ACHN (cell line): ENCODE data around the gene TTPAL.

Experiments
- DNase-seq: peaks from one replicate; pipeline ENCODE4 v3.0.0-alpha.2; 2015
- in situ Hi-C: cut with HindIII; loops from 2 replicates; pipeline ENCODE4 v1.10.0; 2017; ENCODE audit warnings: low sequenced_read_pairs, low pct_ligation_motif_present, low pct_unique_long_range_greater_than_20kb

The TTPAL gene

DNA sequence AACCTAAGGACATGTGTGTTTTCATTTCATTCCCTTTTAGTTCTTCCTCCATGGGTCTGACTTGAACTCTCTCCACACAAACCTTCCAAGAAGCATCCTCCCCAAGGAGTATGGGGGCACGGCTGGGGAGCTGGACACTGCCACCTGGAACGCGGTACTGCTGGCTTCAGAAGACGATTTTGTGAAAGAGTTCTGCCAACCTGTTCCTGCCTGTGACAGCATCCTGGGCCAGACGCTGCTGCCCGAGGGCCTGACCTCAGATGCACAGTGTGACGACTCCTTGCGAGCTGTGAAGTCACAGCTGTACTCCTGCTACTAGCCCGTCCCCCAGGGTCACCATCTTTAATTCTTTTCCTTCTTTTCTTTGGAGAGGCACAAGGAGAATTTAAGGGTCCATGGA is 13.5 kb downstream of the TTPAL start:
- in situ Hi-C loops = no loop called here
- no peak for DNase-seq

DNA sequence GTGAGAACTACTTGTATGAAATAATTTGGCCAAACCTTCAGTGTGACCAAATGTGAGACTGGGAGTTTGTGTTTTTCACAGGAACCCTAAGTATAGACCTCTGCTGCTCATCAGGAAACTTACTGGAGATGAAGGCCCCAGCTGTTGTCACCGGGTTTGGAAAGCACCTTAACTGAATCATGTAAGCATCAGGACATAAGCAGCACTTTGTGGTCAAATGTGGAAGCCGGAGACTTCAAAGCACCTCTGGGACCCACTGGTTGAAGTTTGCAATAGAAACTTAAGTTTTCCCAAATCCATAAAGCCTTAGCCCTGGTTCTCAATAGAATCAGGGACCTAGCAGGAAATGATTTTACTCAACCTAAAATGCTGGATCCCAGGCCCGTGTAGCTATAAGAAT is 14.3 kb downstream of the TTPAL start:
- in situ Hi-C loops = no loop called here

DNA sequence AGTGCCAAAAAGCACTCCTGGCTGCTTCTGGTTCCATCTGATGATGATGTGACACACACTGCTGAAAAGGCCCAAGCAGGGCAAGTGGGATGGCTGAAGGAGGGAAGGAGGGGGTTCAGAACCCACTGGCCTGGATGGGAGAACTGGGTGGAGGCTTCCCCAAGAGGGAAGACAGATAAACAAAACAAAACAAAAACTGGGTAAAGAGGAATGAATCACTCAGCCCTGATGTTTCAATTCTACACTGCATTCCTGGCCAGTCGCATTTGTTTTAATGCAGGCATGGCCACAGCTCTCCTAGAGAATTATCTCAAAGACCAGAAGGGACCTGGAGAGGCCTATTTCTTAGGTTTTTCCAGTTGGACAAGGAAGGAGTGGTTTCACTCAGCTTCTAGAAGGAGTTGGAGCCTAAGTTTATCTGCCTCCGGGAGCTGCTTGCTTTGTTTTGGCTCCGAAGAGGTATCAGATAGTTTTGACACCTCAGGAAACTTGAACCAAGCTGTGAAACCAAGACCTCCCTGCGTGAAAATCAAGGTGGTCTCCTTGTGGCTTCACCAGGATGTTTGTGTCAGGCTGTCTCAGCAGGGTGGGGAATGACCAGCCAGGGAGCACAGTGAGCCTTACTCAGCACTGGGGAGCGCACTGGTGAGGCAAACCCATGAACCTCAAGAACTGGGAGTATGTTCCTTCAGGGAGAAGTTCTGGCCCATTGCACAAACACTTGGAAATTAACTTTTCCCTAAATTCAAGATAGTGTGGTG is 16.1 kb downstream of the TTPAL start:
- DNase-seq = no peak
- in situ Hi-C loops = no loop called here

More for the DNA sequence above, 14.3 kb downstream of the TTPAL start:
- no peak for DNase-seq

DNA sequence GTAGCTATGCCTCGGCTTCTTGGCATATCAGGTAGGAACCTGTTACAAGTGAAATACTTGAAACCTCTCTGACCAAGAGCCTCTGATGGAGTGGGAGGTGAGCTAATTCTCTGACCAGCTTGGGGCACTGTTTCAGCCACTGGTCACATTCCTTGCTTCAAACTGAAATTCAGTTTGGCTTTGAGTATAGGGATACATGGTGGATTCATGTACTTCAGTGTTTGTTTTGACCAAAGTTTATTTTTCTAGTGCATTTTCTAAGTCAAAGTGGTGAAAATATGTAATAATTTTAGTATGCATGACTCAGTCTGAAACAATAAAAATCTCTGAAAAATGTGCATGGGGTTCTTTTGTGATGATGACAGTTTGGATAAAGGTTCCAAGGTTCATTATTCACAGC is 18.6 kb downstream of the TTPAL start:
- DNase-seq = no peak
- in situ Hi-C loops = no loop called here

DNA sequence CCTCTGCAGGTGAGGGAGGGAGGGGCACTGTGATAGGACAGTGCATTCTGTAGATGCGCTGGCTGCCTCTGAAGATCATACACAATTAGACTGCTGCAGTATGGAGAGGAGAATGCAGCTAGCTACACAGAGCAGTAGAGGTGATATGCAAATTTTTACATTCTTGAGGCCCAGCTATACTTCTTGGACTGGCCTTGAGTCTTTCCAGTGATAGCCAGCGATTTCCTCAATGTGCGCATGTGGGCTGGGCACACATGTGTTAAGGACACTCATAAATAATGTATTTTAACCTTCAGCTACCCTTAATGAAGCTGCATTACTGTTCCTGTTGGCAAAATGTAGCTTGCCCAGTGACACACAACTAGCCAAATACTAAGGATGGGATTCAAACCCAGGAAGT is 19.0 kb downstream of the TTPAL start:
- no peak for DNase-seq
- in situ Hi-C loops = no loop called here

DNA sequence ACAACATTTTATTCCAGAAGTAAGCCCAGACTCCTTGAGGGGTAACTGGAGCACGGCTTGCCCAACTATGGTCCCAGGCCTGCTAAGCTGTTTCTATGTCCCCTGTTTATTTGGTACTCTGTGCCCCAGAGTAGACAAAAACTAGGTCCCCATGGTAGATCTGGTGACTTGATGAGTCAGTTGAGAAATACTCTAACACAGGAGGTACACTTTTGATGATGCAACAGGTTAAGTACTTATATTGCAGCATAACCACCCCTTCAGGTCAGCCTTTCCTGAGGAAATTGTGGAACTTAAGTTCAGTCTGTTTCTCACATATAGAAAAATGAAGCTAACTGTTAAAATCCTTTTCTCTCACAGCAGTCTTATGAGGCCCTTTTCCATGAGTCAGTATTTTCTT is 19.6 kb downstream of the TTPAL start:
- in situ Hi-C loops = no loop called here
- peak; percentile 38 for DNase-seq

DNA sequence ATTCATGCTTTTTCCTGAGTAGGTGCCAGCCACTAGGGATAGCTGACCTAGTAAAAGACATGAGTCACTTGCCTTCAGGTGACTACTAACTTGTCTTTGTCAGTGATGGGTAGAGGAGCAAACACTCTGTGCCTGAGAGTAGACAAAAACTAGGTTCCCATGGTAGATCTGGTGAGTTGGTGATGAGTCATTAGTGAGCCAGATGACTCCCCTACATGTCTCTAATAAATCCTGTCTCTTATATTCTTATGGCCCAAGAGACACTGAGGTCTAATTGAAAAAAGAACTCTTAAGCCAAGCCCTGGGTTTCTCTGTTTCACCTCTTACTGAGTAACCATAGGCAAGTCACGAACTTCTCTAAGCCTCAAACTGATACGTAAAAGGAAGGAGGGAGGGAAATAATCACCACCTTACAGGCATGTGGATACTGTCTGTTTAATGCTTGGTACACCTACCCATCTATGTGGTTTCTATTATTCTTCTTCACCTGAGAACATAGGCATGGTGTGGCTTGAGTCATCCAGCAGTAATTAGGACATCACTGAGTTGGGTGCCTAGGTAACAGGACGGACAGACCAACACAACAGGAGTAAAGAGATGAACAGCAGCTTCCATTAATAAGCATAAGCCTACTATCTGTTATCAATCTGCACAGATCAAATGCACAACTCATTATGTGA is 20.3 kb downstream of the TTPAL start:
- in situ Hi-C loops = no loop called here
- DNase-seq = peak; percentile 47

DNA sequence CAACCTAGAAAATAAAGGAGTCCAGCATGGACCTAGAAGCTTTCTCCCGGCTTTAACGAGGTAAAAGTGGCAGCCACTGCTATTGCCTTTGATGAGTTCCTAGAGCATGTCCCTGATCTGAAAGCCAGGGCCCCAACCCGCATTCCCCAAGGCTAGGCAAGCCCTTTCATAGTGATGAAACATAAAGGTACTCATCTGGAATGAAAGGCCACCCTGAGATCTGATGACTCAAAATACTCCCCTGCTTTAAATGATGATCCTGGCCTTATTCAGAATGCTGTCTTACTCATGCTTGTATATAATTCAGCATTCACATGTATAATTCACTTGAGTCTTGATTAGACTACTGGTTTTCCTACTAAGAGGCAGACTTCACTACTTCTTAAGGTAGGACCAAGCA is 21.3 kb downstream of the TTPAL start:
- DNase-seq = peak; percentile 59
- in situ Hi-C loops = no loop called here

DNA sequence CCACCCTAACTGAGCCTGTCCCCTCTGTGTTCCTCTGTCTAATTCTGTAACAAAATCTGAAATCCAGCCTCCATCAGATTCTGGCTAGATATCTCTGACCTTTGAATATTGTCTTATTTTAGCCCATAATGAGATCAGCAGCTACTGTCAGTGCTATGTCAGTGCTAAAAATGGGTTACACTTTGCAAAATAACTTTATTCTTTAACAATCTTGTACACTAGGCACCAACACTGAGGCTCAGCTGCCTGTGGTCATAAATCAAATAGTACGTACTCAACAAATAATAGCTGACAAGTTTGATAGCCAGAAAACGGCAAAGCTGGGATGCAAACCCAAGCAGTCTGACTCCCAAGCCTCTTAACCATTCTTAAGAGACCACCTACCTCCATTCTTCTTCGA is 22.1 kb downstream of the TTPAL start:
- in situ Hi-C loops = no loop called here
- DNase-seq = no peak

DNA sequence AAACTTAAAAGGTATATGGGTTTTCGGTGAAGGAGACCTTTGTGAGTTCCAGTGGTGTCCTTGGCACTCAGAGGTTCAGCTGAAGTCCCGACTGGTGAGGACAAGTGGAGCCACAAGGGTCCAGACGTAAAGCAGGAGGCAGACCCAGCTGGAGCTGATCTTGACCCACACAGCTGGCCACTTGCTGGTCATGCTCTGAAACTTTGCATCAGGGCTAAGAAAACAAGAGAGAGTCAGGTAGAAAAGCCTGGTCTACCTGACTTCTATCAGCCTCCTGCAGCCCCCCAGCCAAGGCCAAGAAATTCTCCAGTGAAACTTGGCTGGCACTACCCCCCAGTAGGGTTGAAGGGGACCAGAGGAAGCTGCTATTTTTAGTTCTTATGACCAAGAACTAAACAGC is 24.5 kb downstream of the TTPAL start:
- in situ Hi-C loops = no loop called here
- DNase-seq = no peak

DNA sequence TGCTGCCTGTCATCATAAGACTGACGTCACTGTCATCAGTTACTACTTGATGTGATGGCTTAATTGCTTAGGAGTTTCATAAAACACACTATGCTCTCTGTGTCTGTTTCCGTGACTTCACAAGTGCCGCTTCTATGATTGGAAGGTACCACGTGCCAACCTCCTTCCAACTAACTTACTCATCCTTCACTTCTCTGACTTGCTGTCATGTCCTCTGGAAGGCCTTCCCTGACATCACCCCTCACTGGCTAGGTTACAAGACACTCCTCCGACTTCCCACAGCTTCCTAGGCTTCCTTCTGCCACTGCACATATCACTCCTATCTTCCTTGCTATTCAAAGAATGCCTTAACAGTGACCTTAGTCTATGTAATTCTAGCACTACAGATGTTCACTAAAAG is 25.8 kb downstream of the TTPAL start:
- in situ Hi-C loops = no loop called here
- no peak for DNase-seq

DNA sequence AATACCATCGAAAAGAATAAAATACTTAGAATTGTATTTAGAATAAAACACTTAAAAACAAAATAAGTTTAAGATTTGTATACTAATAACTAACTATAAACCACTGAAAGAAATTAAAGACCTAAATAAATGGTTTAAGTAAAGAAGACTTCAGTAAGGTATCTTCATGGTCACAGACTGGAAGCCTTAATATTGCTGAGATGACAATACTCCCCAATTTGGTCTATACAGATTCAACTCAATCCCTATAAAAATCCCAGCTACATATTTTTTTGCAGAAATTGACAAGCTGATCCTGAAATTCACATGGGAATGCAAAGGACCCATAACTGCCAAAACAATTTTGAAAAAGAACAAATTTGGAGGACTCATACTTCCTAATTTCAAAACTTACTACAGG is 27.3 kb downstream of the TTPAL start:
- in situ Hi-C loops = no loop called here
- DNase-seq = no peak

DNA sequence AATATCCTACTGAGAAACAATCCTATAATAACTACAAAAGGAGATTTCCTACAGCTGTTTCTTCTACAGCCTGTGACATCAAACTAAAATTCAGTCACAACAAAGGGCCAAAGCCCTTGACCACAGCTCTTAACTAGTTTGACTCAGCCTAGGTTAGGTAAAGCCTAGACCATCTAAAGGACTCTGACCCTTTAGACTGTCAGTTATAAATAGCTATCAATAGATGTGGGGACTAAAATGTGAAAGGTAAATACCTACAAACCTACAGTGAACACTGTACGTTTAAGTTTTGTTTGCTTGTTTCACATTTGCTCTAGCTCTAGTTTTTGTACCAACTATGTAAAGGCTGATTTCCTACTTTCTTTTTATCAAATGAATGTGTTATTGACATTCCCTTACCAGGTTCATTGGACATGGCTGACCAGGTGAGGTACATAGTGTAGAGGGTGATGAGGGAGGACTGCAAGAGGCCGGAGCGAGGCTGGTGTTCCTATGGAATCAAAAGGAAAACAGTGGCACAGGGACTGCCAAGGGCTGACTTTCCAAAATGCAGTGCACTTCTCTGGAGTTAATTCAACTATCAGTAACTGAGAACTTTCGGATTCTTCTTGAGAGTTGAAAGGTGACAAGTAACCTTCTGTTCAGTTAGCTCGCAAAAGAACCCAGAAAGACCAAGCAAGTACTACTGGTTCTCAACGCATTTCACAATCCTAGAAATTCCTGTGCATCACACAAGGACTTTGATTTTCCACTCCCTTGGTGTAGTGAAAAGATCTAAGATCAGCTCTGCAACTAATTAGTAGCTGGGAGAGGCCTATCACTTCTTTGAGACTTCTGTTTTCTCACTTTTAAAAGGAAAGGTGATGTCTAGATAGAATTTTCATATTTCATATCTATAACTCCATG is 29.0 kb downstream of the TTPAL start:
- no peak for DNase-seq
- in situ Hi-C loops = no loop called here

DNA sequence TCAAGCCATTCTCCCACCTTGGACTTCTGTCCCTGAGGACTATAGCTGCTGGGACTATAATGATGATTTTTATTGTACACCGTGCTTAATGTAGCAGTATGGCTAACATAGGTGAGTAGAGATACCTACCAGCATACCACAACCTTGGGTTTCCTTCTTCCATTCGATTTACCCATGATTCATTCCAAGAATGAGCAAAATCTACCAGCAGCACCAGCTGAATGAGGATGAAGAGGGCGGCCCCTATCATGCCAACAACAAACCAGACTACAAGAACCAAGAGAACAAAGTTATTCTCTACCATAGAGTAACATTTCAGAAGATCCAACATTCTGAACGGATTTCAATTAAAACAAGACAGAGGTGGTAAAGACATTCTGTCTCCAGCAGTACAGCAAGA is 34.1 kb downstream of the TTPAL start:
- in situ Hi-C loops = no loop called here

DNA sequence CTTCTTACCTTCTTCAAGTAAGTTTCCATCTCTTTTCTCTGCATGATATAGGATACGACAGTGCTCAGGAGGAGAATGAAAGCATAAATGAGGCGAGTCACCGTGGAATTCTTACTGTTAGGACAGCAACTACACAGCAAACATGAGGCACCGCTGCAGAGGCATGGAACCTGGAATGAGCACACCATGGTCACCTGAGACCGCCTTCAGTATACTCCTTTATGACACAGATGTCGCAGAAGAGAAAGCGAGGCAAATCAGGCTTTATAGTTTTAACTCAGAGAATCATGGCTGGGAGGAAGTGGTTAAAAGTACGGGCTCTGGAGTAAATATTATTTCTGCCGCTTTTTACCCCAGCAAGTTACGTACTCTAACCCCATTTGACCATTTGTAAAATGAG is 38.2 kb downstream of the TTPAL start:
- no peak for DNase-seq
- in situ Hi-C loops = no loop called here

More for the DNA sequence above, 34.1 kb downstream of the TTPAL start:
- no peak for DNase-seq

DNA sequence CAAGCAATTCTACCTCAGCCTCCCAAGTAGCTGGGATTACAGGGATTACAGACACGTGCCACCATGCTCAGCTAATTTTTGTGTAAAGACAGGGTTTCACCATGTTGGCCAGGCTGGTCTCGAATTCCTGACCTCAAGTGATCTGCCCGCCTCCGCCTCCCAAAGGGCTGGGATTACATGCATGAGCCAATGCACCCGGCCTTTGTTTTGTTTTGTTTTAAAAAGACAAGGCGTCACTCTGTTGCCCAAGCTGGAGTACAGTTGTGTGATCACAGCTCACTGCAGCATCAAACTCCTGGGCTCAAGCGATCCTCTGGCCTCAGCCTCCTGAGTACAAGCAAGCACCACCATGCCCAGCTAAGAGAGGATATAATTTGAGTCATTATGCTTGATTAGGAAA is 40.8 kb downstream of the TTPAL start:
- in situ Hi-C loops = no loop called here
- DNase-seq = no peak

DNA sequence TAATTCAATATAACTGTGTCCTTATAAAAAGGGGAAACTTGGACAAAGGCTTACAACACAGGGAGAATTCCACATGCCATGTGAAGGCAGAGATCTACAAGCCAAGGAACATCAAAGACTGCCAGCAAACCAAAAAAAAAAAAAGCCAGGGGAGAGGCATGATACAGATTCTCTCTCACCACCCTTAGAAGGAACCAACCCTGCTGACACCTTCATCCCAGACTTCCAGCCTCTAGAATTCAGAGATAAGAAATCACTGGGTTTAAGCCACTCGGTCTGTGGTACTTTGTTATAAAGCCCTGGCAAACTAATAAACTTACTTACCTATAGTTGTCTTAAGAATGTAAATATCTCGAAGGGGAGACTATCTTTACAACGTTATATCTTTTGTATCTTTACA is 41.8 kb downstream of the TTPAL start:
- in situ Hi-C loops = no loop called here
- DNase-seq = no peak

DNA sequence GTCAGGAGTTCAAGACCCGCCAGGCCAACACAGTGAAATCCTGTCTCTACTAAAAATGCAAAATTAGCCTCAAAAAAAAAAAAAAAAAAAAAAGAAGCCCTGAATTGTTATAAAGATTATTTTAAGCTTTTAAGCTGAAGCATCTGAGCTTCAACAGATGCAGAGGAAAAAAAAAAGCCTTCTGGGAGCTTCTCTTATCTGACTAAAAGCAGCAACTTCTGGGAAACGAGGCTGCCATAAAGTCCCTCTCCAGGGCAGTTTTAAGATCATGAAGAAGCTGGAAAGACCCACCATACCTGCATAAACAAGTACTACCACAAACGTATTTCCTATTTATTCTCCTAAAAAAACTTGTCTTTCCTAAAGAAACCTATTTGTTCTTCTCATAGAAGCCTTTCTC is 42.6 kb downstream of the TTPAL start:
- in situ Hi-C loops = no loop called here
- no peak for DNase-seq

DNA sequence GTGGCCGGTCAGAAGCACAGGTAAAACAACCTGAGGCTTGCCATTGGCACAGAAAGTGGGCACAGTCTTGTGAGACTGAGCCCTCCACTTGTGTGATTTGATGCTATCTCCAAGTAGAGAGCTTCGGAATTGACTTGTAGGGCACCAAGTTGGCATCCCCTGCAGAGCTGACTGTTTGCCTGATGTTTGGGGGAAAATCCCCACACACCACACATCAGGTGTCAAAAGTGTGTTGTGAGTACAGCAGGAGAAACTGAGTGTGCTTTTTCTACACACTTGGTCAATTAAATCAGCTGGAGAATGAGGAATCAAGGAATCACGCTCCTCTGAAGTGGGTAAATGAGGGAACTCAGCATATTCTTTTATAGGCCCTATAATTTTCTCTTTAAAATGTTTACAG is 45.2 kb downstream of the TTPAL start:
- in situ Hi-C loops = no loop called here
- DNase-seq = no peak
